ENCODE measurements around the gene TMEM94.

GRCh38 chr17:75526555-75527270 is 70.3 kb downstream of the TMEM94 start:
- TF ChIP-seq, protein P1, sequence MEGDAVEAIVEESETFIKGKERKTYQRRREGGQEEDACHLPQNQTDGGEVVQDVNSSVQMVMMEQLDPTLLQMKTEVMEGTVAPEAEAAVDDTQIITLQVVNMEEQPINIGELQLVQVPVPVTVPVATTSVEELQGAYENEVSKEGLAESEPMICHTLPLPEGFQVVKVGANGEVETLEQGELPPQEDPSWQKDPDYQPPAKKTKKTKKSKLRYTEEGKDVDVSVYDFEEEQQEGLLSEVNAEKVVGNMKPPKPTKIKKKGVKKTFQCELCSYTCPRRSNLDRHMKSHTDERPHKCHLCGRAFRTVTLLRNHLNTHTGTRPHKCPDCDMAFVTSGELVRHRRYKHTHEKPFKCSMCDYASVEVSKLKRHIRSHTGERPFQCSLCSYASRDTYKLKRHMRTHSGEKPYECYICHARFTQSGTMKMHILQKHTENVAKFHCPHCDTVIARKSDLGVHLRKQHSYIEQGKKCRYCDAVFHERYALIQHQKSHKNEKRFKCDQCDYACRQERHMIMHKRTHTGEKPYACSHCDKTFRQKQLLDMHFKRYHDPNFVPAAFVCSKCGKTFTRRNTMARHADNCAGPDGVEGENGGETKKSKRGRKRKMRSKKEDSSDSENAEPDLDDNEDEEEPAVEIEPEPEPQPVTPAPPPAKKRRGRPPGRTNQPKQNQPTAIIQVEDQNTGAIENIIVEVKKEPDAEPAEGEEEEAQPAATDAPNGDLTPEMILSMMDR (conservative IDR thresholded peaks at IDR 0.05; ENCODE audit: low read depth, low read length): no peak
- no peak for TF ChIP-seq EZH2 (IDR thresholded peaks at IDR 0.05; ENCODE audit: borderline replicate concordance, low read depth, low read length, poor library complexity, severe bottlenecking)

All from A673 (cell line).